Panc1 (cell line): ENCODE measurements around the gene ROS1.

Experiments used
- SIN3A ChIP-seq: IDR thresholded peaks from 2 replicates; pipeline ENCODE4 v1.6.1; 2012; ENCODE audit warnings: low read depth, mild to moderate bottlenecking, low read length, moderate library complexity, borderline replicate concordance; ENCODE audit not compliant: insufficient read depth
- TF ChIP-seq, protein P1 (sequence below), 2 experiments: IDR thresholded peaks; 2 replicates each; pipeline ENCODE4 v1.6.1; 2011 to 2012; ENCODE audit warnings: low read depth in 2 of 2, control low read depth in 1 of 2, low read length in 1 of 2, mild to moderate bottlenecking in 1 of 2, moderate library complexity in 1 of 2; ENCODE audit not compliant: insufficient read depth in 1 of 2

DNA sequence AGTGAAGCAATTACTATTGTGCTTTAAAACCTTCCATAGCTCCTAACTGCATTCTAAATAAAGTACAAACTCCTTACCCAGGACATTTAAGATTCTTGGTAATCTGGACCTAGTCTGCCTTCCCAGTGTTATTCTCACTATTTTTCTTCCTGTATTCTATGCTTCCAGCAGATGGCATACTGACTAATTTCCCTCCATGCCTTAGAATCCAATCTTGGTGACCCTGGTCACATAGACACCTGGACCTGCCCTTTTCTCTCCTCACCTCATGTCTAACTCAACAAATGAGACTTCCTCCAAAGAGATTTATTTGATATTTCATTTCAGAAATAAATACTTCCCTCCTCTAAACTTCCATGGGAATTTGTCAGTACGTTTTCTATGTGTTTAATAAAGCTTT is 25.8 kb downstream of the ROS1 start:
- TF ChIP-seq SIN3A: no peak
- TF ChIP-seq, protein P1, sequence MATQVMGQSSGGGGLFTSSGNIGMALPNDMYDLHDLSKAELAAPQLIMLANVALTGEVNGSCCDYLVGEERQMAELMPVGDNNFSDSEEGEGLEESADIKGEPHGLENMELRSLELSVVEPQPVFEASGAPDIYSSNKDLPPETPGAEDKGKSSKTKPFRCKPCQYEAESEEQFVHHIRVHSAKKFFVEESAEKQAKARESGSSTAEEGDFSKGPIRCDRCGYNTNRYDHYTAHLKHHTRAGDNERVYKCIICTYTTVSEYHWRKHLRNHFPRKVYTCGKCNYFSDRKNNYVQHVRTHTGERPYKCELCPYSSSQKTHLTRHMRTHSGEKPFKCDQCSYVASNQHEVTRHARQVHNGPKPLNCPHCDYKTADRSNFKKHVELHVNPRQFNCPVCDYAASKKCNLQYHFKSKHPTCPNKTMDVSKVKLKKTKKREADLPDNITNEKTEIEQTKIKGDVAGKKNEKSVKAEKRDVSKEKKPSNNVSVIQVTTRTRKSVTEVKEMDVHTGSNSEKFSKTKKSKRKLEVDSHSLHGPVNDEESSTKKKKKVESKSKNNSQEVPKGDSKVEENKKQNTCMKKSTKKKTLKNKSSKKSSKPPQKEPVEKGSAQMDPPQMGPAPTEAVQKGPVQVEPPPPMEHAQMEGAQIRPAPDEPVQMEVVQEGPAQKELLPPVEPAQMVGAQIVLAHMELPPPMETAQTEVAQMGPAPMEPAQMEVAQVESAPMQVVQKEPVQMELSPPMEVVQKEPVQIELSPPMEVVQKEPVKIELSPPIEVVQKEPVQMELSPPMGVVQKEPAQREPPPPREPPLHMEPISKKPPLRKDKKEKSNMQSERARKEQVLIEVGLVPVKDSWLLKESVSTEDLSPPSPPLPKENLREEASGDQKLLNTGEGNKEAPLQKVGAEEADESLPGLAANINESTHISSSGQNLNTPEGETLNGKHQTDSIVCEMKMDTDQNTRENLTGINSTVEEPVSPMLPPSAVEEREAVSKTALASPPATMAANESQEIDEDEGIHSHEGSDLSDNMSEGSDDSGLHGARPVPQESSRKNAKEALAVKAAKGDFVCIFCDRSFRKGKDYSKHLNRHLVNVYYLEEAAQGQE (IDR thresholded peaks at IDR 0.05; ENCODE audit: insufficient read depth in 1 of 2, low read depth in 2 of 2, low read length in 1 of 2): no peak
